RWPE2 (cell line): ENCODE data around the gene ZBTB48.
A peak's percentile ranks its signal among the peaks of the same experiment; 100 is the strongest.
"Not testable (repeated sequence)": the region's sequence is repeated elsewhere in the genome, so short reads cannot be mapped to it uniquely, and the experiment has no call there.

Experiments
- ATAC-seq: fragments of 200-7000 bp; cut with Tn5 transposase; 3 replicates; pipeline ENCODE4 v1.9.1; 2021; ENCODE audit warnings: low read depth
- DNase-seq: peaks from one replicate; pipeline ENCODE4 v3.0.0-alpha.2; 2020; ENCODE audit warnings: low spot score
- H3K27ac ChIP-seq: fragments of 450-650 bp; 2 replicates; pipeline ENCODE4 v1.5.1; 2017; ENCODE audit warnings: mild to moderate bottlenecking; ENCODE audit not compliant: poor library complexity, severe bottlenecking
- H3K27me3 ChIP-seq: fragments of 250-450 bp; sonication (Bioruptor Pico); 2 replicates; pipeline ENCODE4 v1.5.1; 2021; ENCODE audit warnings: mild to moderate bottlenecking, moderate library complexity; ENCODE audit not compliant: insufficient read depth, poor library complexity, severe bottlenecking
- H3K36me3 ChIP-seq: fragments of 250-450 bp; sonication (Bioruptor Pico); 2 replicates; pipeline ENCODE4 v1.5.1; 2020; ENCODE audit warnings: low read depth, mild to moderate bottlenecking, moderate library complexity
- H3K4me1 ChIP-seq: fragments of 250-450 bp; sonication (Bioruptor Pico); 2 replicates; pipeline ENCODE4 v1.5.1; 2021; ENCODE audit warnings: mild to moderate bottlenecking, moderate library complexity; ENCODE audit not compliant: insufficient read depth, poor library complexity, severe bottlenecking
- H3K4me3 ChIP-seq: fragments of 250-450 bp; sonication (Bioruptor Pico); 2 replicates; pipeline ENCODE4 v1.5.1; 2021; ENCODE audit warnings: mild to moderate bottlenecking, moderate library complexity; ENCODE audit not compliant: severe bottlenecking
- H3K9me3 ChIP-seq: fragments of 250-450 bp; sonication (Bioruptor Pico); 2 replicates; pipeline ENCODE4 v1.5.1; 2021; ENCODE audit warnings: mild to moderate bottlenecking, moderate library complexity; ENCODE audit not compliant: severe bottlenecking
- CTCF ChIP-seq: fragments of 450-650 bp; IDR thresholded peaks from one replicate; pipeline ENCODE4 v1.5.1; 2017; ENCODE audit warnings: mild to moderate bottlenecking, moderate library complexity; ENCODE audit not compliant: poor library complexity, severe bottlenecking

ZBTB48 gene

GRCh38 chr1:6634371-6635052 is 54.7 kb downstream of the ZBTB48 start:
- peak; percentile 50 for TF ChIP-seq CTCF
- Histone ChIP-seq H3K36me3 (peaks cover 82% of the 10 kb centered on the region), H3K9me3 (no peaks in the 10 kb centered on the region), H3K27ac (no peak overlapping the region), H3K4me3 (no peak overlapping the region), H3K4me1 (no peaks in the 10 kb centered on the region), H3K27me3 (no peaks in the 10 kb centered on the region)
- ATAC-seq, result peak; percentile 70
- DNase-seq, result no peak

- Histone ChIP-seq H3K36me3 (peaks cover 77% of the 10 kb centered on the region), H3K27ac (no peak overlapping the region), H3K4me1 (no peaks in the 10 kb centered on the region), H3K27me3 (no peaks in the 10 kb centered on the region), H3K9me3 (no peaks in the 10 kb centered on the region), H3K4me3 (no peak overlapping the region)
- TF ChIP-seq CTCF, result no peak
- DNase-seq, result no peak
- ATAC-seq, result no peak
Measured at GRCh38 chr1:6635161-6635909, 55.5 kb downstream of the ZBTB48 start.

- H3K27me3 ChIP-seq, result no peaks in the 10 kb centered on the region
Measured at GRCh38 chr1:6635910-6636760, 56.3 kb downstream of the ZBTB48 start.

GRCh38 chr1:6636778-6637177 is 57.0 kb downstream of the ZBTB48 start:
- H3K27me3 ChIP-seq, H3K4me3 ChIP-seq, DNase-seq, H3K9me3 ChIP-seq, ATAC-seq, H3K4me1 ChIP-seq, H3K27ac ChIP-seq: not testable (repeated sequence)
- H3K36me3 ChIP-seq, result peaks cover 74% of the 10 kb centered on the region

More at GRCh38 chr1:6635910-6636760, 56.3 kb downstream of the ZBTB48 start:
- Histone ChIP-seq H3K4me3 (no peak overlapping the region), H3K27ac (no peak overlapping the region), H3K9me3 (no peaks in the 10 kb centered on the region), H3K36me3 (peaks cover 77% of the 10 kb centered on the region), H3K4me1 (no peaks in the 10 kb centered on the region)
- no peak for DNase-seq
- ATAC-seq, result no peak
- TF ChIP-seq CTCF, result no peak

GRCh38 chr1:6637770-6638169 is 58.0 kb downstream of the ZBTB48 start:
- peaks cover 77% of the 10 kb centered on the region for H3K36me3 ChIP-seq
- no peak for TF ChIP-seq CTCF

More at GRCh38 chr1:6637770-6638169, 58.0 kb downstream of the ZBTB48 start:
- ATAC-seq, result no peak
- Histone ChIP-seq H3K27ac (no peak overlapping the region), H3K4me1 (no peaks in the 10 kb centered on the region), H3K27me3 (no peaks in the 10 kb centered on the region), H3K9me3 (no peaks in the 10 kb centered on the region), H3K4me3 (no peak overlapping the region)
- no peak for DNase-seq
